Smooth muscle cell (in vitro differentiated cells): ENCODE results near the gene HAPLN2. TPM values are rescaled to one million over a fixed set of nuclear protein-coding genes. Genes with fewer than 3 reads are reported as not detected.

Experiments
- DNase-seq: peaks from one replicate; lab custom pipeline; 2025; ENCODE audit not compliant: unreplicated experiment; lab: John Stamatoyannopoulos, UW
- H2AFZ ChIP-seq: fragments of 200-600 bp; sonication (generic); 2 replicates; pipeline ENCODE4 v1.6.0; 2016; ENCODE audit warnings: antibody characterized with exemption, low read depth, mild to moderate bottlenecking
- H3F3A ChIP-seq: fragments of 200-600 bp; sonication (generic); 2 replicates; pipeline ENCODE4 v1.6.0; 2017; ENCODE audit warnings: antibody characterized with exemption, low read depth
- H3K27ac ChIP-seq: fragments of 200-600 bp; sonication (generic); 2 replicates; pipeline ENCODE4 v1.5.1; 2016; ENCODE audit warnings: low read depth, mild to moderate bottlenecking
- H3K27me3 ChIP-seq: fragments of 200-600 bp; sonication (generic); 2 replicates; pipeline ENCODE4 v1.6.1; 2016; ENCODE audit warnings: low read depth, mild to moderate bottlenecking
- H3K36me3 ChIP-seq: fragments of 200-600 bp; sonication (generic); 2 replicates; pipeline ENCODE4 v1.5.1; 2016; ENCODE audit warnings: low read depth
- H3K4me1 ChIP-seq: fragments of 200-600 bp; sonication (generic); 2 replicates; pipeline ENCODE4 v1.5.1; 2016; ENCODE audit warnings: low read depth
- H3K4me2 ChIP-seq: fragments of 200-600 bp; sonication (generic); 2 replicates; pipeline ENCODE4 v1.6.0; 2016; ENCODE audit warnings: mild to moderate bottlenecking
- H3K4me3 ChIP-seq: fragments of 200-600 bp; sonication (generic); 2 replicates; pipeline ENCODE4 v1.5.1; 2016; ENCODE audit warnings: mild to moderate bottlenecking
- H3K79me2 ChIP-seq: fragments of 200-600 bp; sonication (generic); 2 replicates; pipeline ENCODE4 v1.6.0; 2016; ENCODE audit warnings: low read depth, mild to moderate bottlenecking
- H3K9ac ChIP-seq: fragments of 200-600 bp; sonication (generic); 2 replicates; pipeline ENCODE4 v1.6.0; 2016; ENCODE audit warnings: low read depth
- H3K9me3 ChIP-seq: fragments of 200-600 bp; sonication (generic); replicated peaks from 2 replicates; pipeline ENCODE4 v1.5.1; 2016; ENCODE audit warnings: low read depth
- H4K20me1 ChIP-seq: fragments of 200-600 bp; sonication (generic); 2 replicates; pipeline ENCODE4 v1.6.0; 2016; ENCODE audit warnings: low read depth
- CTCF ChIP-seq: fragments of 200-600 bp; sonication (generic); IDR thresholded peaks from 2 replicates; pipeline ENCODE4 v1.5.1; 2017; ENCODE audit warnings: borderline replicate concordance, mild to moderate bottlenecking, antibody characterized with exemption; ENCODE audit not compliant: insufficient read depth, poor library complexity, severe bottlenecking
- WGBS: methylation state at CpG from one replicate; pipeline ENCODE4 v1.1.7; 2016; ENCODE audit warnings: low lambda C conversion rate; 5-methylcytosine and 5-hydroxymethylcytosine counted together
- polyA plus RNA-seq: library from polyadenylated mRNA; unstranded; fragments of >200 nt; fragmentation: Nextera tagmentation; extraction: Ambion mirVana; gene quantifications from 2 replicates; pipeline ENCODE4 v1.2.1, GENCODE V29; 2016
- total RNA-seq: library from RNA; depleted of rRNA; stranded (reverse); fragments of >200 nt; gene quantifications from 2 replicates; pipeline ENCODE4 v1.2.3, GENCODE V29; 2014

Gene HAPLN2
- total and polyA plus RNA-seq, 2 experiments from 2014 or later, result 1.00 TPM; not detected in 1

DNA sequence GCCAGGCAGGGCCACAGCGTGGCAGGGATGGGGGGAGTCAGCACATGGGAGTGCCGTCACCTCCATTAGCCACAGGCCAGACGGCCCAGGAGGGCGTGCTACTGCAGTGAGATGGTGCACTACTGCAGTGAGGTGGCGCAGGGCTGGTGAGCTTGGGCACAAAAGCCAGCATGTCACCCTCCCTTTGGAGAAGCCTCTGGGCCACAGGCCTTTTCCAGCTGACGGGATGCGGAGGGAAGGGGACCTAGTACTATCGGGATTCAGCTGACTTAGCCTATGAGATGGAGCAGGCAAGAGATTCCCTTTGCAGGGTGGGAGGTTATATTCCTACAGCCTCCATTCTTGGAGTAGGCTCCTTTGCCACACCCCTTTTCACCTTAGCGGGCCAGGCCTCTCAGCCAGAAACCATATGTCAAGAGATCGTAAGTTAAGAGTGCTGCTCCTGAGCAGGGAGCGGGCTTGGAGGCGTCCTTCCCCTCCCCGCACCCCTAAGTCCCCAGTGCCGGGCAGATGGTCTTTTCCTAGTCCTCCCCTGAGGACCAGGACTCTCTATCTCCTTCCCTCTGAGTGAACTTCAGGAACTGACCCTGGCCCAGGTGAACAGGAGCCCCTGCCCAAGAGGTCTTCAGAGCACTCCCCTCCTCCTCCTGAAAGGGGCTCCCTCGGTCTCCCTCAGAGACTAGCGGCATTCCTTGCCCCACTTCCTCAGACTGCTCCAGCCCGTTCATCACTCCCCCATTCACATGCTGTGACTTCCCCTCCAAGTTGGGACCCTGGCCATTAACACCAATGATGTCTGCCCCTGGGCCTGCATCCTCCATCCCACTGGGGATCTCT is 49.8 kb downstream of the HAPLN2 start:
- WGBS, result 39% methylated on average over 17 of the region's 17 CpGs
- Histone ChIP-seq H3K4me3 (no peak overlapping the region), H3K36me3 (no peaks in the 10 kb centered on the region), H3K9ac (no peak overlapping the region), H3K9me3 (no peaks in the 10 kb centered on the region), H3K79me2 (peaks cover 11% of the 10 kb centered on the region), H3F3A (peaks cover 17% of the 10 kb centered on the region), H3K27ac (peak overlapping the region; percentile 73), H3K4me1 (peaks cover 54% of the 10 kb centered on the region), H3K4me2 (peak overlapping the region; percentile 66), H3K27me3 (no peaks in the 10 kb centered on the region), H4K20me1 (peaks cover 9% of the 10 kb centered on the region), H2AFZ (no peak overlapping the region)
- no peak for TF ChIP-seq CTCF
- DNase-seq, result no peak

GRCh38 chr1:156669794-156670193 is 50.6 kb downstream of the HAPLN2 start:
- Histone ChIP-seq H3K4me3 (no peak overlapping the region), H3K9ac (no peak overlapping the region), H4K20me1 (peaks cover 17% of the 10 kb centered on the region), H3K9me3 (no peaks in the 10 kb centered on the region), H2AFZ (no peak overlapping the region), H3F3A (peaks cover 16% of the 10 kb centered on the region), H3K79me2 (peaks cover 17% of the 10 kb centered on the region), H3K4me2 (no peak overlapping the region), H3K36me3 (no peaks in the 10 kb centered on the region), H3K27ac (no peak overlapping the region), H3K4me1 (peaks cover 54% of the 10 kb centered on the region), H3K27me3 (no peaks in the 10 kb centered on the region)
- 69% methylated on average over 5 of the region's 5 CpGs for WGBS
- TF ChIP-seq CTCF, result no peak
- DNase-seq, result no peak

GRCh38 chr1:156670359-156670758 is 51.1 kb downstream of the HAPLN2 start:
- H3K4me1 ChIP-seq, result peaks cover 54% of the 10 kb centered on the region
- no peak overlapping the region for H3K4me3 ChIP-seq
- no peak for DNase-seq
- H3K4me2 ChIP-seq, result no peak overlapping the region
- 100% methylated on average over 4 of the region's 6 CpGs for WGBS
- H3K79me2 ChIP-seq, result peaks cover 23% of the 10 kb centered on the region
- no peaks in the 10 kb centered on the region for H3K9me3 ChIP-seq
- peaks cover 15% of the 10 kb centered on the region for H3F3A ChIP-seq
- peaks cover 23% of the 10 kb centered on the region for H4K20me1 ChIP-seq
- H3K36me3 ChIP-seq, result no peaks in the 10 kb centered on the region
- H3K27me3 ChIP-seq, result no peaks in the 10 kb centered on the region
- no peak overlapping the region for H3K9ac ChIP-seq
- H3K27ac ChIP-seq, result no peak overlapping the region
- no peak for TF ChIP-seq CTCF
- no peak overlapping the region for H2AFZ ChIP-seq

DNA sequence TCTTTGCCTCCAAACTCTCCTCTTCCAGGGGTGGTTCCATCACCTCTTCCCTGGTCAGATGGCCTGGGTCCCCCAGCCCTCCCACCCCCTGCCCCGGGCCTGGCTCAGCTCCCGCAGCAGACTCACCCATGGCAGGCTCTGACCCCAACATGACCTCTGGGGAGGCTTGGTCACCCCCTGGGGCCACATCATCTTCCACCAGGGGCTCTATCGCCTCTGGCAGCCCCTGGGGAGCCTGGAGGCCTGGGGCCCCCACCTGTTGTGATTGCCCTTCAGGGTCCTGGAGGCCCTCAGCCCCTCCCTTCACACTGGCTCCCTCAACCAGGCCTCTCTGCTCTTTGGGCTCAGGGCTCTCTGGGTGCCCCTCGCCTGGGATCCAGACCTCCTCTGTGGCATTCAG is 51.6 kb downstream of the HAPLN2 start:
- H3K27ac ChIP-seq, result no peak overlapping the region
- H3K4me2 ChIP-seq, result no peak overlapping the region

More for the DNA sequence above, 51.6 kb downstream of the HAPLN2 start:
- WGBS, result 86% methylated on average over 4 of the region's 4 CpGs
- Histone ChIP-seq H3K9ac (no peak overlapping the region), H3K36me3 (no peaks in the 10 kb centered on the region), H3K27me3 (no peaks in the 10 kb centered on the region), H3F3A (peaks cover 14% of the 10 kb centered on the region), H3K4me1 (peaks cover 55% of the 10 kb centered on the region), H3K9me3 (no peaks in the 10 kb centered on the region), H3K4me3 (no peak overlapping the region), H4K20me1 (peaks cover 27% of the 10 kb centered on the region), H3K79me2 (peaks cover 27% of the 10 kb centered on the region), H2AFZ (no peak overlapping the region)
- no peak for DNase-seq
- no peak for TF ChIP-seq CTCF
